Activated T-cell treated with anti-CD3 and anti-CD28 coated beads, Interleukin-2, amount 50 U/mL, for 1 hour (primary cell): ENCODE data around the gene PHRF1.

Experiments
- DNase-seq: peaks from one replicate; pipeline ENCODE4 v3.0.0-alpha.2; 2020

Gene PHRF1, protein sequence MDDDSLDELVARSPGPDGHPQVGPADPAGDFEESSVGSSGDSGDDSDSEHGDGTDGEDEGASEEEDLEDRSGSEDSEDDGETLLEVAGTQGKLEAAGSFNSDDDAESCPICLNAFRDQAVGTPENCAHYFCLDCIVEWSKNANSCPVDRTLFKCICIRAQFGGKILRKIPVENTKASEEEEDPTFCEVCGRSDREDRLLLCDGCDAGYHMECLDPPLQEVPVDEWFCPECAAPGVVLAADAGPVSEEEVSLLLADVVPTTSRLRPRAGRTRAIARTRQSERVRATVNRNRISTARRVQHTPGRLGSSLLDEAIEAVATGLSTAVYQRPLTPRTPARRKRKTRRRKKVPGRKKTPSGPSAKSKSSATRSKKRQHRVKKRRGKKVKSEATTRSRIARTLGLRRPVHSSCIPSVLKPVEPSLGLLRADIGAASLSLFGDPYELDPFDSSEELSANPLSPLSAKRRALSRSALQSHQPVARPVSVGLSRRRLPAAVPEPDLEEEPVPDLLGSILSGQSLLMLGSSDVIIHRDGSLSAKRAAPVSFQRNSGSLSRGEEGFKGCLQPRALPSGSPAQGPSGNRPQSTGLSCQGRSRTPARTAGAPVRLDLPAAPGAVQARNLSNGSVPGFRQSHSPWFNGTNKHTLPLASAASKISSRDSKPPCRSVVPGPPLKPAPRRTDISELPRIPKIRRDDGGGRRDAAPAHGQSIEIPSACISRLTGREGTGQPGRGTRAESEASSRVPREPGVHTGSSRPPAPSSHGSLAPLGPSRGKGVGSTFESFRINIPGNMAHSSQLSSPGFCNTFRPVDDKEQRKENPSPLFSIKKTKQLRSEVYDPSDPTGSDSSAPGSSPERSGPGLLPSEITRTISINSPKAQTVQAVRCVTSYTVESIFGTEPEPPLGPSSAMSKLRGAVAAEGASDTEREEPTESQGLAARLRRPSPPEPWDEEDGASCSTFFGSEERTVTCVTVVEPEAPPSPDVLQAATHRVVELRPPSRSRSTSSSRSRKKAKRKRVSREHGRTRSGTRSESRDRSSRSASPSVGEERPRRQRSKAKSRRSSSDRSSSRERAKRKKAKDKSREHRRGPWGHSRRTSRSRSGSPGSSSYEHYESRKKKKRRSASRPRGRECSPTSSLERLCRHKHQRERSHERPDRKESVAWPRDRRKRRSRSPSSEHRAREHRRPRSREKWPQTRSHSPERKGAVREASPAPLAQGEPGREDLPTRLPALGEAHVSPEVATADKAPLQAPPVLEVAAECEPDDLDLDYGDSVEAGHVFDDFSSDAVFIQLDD (N-terminal part only)

DNA sequence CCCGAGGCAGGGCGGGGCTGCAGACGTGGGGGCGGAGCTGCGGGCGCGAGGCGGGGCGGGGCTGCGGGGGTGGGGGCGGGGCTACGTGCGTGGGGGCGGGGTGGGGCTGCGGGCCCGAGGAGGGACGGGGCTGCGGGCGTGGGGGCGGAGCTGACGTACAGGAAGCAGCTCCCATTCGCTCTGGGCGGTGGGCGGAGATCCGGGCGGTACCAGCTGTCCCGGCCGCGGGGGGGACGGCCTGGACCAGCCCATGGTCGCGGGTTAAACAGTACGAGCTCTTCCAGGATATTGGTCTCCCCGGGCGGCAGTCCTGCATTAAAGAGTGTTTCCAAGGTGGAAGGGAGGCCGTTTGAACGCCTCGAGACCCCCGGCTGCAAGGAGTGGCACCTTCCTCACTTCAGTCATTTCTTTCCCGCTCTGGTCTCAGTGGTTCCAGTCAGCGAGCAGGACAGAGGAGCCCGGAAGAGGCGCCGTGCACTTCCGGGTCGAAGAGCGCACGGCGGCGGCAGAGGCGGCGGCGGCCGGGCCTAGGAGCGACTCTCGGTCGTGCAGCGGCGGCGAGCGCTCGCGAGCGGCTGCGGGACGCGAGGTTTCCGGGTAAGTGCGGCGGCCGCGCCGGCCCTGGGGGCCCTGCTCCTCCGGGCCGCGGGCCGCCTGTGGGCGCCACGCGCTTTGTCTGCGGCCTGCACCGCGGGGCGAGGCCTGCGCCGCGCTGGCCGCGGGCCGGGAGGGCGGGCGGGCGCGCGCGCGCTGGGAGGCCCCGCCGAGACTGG, at the start of gene PHRF1:
Gene PHRF1, plus strand, starts transcription at position 475 of the 773 bp plus-strand sequence. CDS start 5,043 bp downstream, outside the sequence.
- DNase-seq, result peak; percentile 96

DNA sequence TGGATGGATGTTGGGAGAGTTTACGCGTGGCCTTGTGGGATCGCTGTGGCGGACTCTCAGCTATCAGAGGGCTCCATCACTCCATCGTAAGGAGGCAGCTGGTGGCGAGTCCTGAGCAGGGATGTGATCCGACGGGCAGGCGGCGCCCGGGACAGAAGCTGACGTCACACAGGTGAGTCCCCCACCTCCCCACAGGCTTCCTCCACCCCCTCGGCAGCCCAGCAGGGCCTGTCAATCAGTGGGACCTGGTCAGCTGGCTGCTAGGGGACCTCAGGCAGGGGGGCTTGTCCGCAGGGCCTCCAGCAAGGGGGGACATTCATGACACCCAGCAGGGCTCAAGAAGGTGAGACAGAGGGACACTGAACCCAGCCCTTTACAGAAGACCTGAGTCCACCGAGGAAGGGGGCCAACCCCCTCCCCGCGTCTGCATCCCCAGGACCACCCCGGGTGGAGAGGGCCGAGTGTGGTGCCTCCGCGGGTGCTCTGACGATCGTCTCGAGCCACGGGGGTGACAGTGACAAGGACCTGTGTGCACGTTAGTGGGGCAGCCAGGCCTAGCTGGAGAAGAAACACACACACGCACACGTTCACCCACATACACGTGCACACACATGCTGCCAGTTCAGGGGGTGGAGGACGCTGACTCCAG, 48.0 kb upstream of the PHRF1 start:
- DNase-seq, result no peak

DNA sequence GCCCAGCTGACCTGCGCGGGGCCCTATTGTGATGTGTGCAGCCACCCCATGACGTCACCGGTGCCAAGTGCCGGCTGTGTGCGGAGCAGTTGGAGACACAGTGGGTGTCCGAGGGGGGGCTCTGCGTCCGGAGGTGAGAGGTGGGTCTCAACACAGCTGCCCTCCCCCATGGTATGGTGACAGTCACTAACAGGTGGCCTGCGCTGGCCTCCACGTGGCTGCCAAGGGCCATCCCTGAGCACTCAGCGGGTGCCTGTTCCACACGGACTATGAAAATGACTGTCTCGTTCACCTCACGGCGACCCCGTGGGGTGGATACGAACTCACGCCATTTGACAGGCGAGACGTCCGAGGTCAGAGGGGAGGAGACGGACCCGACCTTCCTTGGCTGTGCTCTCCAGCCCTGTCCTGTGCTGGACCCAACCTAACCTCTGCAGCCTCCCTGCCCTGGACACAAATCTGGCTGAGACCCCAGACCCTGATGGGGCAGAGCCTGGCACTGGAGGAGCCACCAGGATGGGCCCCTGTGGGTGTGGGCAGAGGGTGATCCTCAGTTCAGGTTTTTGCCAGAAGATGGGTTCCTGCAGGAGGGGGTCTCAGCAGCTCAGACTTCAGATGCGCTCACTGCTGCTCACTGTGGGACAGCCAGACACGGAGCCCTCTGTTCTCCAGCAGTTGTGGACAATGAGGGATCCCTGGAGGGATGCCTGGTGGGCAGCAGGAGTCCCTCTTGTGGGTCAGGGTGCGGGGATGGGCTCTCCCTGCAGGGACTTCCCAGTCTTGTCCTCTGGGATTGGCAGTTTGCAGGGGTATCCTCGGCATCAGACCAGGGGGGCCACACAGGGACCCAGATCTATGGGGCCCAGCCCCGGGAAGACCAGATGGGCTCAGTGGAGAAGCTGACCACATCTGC, 47.2 kb upstream of the PHRF1 start:
- DNase-seq, result no peak

DNA sequence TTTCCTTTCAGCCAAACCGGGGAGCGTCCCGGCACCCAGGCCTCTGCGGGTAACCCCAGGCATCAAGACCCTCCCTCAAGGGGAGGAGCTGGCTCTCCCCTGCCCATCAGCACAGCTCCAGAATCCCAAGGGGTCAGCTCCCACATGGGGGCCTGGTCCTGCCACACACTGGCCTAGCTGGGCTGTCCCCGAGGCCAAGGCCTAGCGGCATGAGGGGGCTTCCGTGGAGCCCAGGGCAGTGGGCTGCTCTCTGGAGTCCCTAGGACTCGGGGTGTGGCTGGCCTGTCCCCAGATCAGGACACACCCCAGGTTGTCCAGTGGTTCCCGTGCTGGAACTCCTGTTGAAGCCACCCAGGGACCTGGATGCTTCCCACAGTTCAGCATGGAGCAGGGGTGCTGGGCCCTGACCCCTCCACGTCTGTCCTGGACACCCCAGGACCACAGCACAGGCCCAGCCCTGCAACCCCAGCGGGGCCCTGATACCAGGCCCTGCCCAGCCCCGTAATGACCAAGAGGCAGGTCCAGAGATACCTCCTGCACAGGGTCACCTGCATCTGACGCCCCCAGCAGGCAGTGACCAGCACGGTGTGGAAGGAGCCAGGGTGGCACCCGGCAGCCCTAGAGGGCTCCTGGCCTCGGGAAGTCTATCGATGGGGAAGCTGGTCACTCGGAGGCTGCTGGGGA, 46.4 kb upstream of the PHRF1 start:
- DNase-seq, result no peak

DNA sequence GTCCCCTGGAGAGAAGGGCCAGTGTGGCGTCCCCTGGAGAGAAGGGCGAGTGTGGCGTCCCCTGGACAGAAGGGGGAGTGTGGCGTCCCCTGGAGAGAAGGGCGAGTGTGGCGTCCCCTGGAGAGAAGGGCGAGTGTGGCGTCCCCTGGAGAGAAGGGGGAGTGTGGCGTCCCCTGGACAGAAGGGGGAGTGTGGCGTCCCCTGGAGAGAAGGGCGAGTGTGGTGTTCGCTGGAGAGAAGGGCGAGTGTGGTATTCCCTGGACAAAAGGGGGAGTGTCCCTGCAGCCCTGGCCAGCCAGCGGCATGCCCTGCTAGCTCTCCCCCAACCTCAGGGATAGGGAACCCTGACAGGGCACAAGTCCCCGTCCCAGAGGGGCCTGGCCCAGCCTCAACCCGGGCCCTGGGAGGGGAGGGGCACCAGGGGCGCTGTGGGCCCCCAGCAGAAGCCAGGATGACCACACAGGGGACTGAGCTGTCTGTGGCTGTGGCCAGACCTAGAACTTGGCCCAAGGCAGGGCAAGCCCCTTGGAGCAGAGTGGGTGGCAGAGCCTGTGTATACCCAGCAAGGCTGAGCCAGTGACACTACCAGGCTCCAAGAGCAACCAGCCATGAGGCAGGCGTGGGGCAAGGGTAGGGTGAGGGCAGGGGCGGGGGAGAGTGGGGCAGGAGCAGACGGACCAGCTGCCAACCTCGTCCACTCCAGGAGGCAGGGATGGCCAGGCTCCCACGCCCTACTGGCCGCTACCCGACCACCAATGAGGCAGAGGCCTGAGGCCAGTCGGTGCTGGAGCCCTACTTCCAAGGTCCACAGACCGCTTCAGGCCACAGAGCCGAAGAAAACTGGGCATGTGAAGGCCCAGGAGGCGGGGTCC, 45.1 kb upstream of the PHRF1 start:
- no peak for DNase-seq

DNA sequence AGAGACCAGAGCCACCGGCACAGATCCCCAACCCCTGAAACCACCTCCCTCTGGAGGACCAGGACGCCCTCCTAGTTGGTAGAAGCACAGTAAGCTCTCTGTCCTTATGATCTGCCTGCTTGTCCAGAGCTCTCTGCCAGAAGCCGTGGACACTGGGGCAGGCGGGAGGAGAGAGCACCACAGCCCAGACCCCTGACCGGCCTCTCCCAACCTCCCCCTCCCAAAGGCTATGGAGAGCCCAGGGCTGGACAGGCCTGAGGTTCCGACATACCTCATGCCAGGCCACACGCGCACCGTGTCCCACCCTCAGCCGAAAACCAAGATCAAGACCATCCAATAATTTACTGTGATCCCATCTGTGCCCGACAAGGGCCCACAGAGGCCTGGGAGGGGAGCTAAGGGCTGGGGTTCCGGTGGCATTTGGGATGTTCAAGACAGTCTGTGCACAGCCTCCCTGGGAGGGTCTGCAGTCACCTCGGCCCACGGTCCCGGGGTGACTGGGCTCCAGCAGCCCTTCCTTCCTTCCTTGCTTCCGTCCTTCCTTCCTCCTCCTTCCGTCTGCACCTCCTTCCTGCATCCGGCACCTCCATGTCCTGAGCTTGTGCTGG, 44.2 kb upstream of the PHRF1 start:
- DNase-seq, result no peak

DNA sequence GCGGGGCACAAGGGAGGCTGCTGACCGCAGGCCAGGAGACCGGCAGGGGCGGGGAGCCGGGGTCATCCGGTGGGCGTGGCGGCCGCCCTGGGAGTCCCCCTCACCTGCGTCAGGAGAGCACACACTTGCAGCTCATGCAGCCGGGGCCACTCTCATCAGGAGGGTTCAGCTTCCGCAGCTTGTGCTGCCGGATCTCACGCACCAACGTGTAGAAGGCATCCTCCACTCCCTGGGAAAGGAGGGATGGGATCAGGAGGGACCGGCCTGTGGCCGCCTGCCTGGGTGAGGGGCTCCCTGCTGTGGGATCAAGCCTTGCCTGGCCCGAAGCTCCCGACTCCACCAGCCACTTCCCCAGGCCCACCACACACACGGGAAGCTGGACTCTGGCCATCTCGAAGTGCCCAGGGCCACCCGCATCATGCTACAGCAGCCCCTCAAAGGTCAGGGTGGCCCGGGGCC, 43.7 kb upstream of the PHRF1 start:
- DNase-seq, result no peak

DNA sequence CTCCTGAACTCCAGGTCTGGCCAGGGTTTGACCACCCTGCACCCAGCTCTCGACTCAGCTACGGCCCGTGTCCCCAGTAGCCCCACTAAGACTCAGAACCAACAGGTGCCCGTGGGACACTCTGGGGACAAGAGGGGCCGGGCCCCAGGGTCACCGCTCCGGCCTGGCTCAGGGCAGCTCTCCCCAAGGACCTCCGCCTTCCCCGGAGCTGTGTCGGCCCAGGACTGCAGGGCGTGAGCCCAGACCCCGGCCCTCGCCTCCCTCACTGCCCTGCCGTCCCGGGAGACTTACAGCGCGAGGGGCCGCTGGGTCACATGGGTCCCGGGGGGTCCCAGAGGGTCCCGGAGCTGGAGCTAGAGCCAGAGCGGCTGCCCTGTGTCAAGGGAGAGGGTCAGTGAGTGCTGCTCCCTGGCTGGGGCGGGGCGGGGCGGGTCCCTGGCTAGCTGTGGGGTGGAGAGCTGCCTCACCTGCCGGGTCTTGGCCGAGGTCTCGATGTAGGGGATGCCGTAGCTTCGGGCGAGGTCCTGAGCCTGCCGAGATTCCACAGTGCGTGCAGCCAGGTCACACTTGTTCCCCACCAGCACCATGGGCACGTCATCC, 43.2 kb upstream of the PHRF1 start:
- no peak for DNase-seq

DNA sequence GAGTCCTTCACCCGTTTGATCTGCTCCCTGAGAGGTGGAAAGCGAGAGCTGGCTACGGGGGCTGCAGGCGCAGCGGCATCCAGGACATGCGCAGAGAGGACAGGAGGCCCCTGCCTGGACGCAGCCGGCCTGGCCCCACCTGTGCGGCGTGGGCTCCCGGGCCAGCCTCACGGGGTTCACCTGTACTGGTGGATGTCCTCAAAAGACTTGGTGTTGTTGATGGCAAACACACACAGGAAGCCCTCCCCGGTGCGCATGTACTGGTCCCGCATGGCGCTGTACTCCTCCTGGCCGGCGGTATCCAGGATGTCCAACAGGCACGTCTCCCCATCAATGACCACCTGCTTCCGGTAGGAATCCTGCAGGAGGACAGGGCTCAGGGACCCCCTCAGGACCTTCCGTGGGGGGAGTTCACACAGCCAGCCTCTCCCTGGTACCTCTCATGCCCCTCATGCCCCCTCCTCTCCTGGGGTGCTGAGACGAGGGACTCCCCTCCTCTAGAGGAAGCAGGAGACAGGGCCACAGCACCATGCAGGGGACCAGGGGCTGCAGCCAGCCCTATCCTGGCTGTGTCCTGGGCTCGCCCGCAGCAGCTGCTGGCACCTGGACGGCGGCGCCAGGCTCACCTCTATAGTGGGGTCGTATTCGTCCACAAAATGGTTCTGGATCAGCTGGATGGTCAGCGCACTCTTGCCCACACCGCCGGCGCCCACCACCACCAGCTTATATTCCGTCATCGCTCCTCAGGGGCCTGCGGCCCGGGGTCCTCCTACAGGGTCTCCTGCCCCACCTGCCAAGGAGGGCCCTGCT, 42.5 kb upstream of the PHRF1 start:
- DNase-seq, result no peak

DNA sequence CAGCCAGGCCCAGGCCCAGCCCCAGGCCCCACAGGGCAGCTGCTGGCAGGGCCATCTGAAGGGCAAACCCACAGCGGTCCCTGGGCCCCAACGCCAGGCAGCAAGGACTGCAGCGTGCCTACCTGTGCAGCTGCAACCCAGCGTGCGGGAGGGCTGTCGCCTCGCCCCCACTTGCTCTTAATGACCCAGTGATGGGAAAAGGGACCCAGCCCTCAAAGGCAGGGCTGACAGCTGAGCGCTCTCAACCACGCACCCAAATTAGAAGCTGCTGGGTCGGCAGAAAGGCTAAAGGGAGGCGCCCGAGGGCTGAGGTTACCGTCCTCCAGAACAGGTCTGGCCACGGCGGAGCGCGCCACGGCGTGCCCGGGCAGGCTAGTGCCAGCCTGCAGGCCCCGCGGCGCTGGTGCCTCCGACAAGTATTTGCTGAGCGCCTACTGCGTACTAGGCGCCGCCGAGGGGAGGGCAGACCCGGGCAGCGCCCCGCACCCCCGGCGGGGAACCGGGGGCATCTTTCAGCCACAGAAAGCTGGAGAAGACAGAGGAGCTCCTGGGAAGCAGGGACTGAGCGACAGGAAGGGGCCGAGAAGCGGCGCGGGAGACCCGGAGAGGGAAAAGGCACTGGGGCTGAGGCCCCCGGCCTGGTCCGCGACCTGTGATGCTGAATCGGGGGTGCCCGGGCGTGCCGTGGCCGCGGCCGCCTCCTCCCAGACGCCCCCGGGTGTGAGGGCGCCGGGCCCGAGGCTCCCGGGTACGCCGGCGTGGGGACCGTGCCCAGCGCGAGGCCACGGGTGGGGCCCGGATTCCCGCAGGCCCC, 41.7 kb upstream of the PHRF1 start:
- peak; percentile 56 for DNase-seq

DNA sequence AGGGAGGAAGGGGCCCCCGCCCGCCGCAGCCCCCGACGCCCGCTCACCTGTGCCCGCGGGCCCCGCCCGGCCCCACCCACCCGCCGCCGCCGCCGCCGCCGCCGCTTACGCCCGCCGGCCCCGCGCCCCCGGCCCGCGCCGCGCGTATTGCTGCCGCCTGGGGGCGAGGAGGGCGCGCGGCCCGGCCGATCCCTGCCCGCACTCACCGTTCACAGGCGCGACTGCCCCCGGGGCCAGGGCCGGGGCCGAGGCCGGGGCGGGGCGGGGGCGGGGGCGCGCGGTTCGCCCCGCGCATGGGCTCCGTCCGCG, 41.1 kb upstream of the PHRF1 start:
- no peak for DNase-seq

DNA sequence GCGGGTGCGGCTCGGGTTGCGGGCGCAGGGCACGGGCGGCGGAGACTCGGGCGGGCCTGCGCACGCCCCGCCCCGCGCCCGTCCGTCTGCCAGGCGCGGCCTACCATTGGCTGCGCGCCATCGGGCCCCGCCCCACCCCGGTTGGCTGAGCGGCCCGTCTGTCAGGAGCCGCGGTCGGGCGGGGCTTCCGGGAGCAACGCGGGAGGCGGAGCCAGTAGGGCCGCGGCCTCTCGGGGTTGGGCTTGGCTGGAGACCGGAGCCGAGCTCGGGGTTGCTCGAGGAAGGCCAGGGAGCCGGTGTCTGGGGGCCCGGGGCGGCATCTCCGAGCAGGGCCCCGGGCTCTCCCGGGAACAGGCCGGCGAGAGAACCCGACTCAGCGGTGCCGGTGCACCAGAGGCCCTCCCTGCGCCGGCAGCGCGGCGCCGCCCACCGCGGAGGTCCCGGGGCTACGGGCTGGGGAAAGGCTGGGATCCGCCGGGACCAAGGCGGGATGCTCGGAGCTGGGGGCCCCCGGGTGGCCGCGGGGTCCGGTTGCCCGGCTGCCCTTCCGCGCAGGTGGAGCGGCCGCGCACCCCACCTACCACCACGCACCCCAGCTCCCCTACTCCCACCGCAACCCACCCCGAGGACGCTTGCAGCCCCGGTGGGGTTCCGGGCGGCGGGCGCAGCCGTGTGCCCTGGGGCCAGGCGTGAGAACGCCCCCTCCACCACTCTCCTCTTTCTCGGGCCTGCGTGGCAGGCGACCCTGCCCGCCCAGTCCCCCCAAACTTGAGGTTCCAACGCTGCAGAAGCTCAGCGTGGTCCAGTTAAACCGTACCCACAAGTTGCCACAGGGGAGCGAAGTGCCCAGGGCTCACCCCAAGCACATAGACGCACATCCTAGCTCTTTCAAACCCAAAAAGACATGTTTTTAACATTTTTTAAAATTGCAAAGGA, 40.5 kb upstream of the PHRF1 start, which contains the start of gene HRAS:
Gene HRAS, minus strand, starts transcription at position 58 of the 936 bp plus-strand sequence.
- peak; percentile 97 for DNase-seq

DNA sequence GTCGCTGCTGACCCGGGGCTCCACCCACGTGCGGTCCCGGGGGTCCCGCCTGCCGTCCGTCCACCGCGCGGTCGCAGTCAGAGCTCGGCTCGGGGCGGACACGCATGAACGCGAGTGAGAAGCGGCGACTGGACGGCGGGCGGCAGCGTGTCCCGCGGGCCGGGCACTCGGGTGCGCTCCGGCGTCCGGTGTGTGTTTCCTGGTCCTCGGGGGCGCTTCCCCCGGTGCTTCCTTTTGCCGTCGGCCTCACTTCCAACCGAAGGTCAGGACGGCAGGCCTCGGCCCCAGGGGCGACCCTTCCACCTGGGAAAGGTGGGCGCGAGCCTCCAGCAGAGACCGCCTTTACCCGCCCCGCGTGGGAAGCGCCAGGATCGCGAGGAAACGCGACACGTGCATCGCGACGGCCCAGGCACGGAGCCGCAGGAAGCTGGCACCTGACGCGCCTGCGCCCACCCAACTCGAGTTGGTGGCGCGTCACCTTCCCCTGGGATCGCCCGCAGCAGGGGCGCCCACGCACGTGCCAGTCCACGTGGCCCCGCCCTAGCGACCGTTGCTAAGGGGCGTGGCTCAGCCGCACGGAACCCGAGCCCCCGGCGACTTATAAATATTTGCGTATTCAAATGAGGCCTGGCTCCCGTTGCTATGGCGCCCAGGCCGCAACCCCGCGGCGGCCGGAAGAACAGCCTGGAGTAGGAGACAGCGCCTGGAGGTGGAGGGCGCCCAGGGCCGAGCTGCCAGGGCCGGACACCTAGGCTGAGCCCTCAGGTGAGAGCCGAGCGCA, 39.2 kb upstream of the PHRF1 start, which contains the start of gene LRRC56:
Gene LRRC56, plus strand, starts transcription at position 687 of the 781 bp plus-strand sequence. CDS start 3,158 bp downstream, outside the sequence.
- DNase-seq, result peak; percentile 95
